Peyer's patch (tissue), 4 donors: ENCODE measurements around the gene TMEM209.
"Not testable (repeated sequence)": the region's sequence is repeated elsewhere in the genome, so short reads cannot be mapped to it uniquely, and the experiment has no call there.

Experiments
- CTCF ChIP-seq, 6 experiments: fragments of 450-650 bp in 4 of 6; fragments of 200-600 bp in 2 of 6; sonication (generic) in 1 of 6; IDR thresholded peaks; one replicate each; pipeline ENCODE4 v1.5.1; 2017 to 2019; ENCODE audit warnings: antibody characterized with exemption in 6 of 6, mild to moderate bottlenecking in 3 of 6, moderate library complexity in 1 of 6
- POLR2A ChIP-seq, 2 donors: fragments of 450-650 bp; IDR thresholded peaks; one replicate each; pipeline ENCODE4 v1.5.1; 2017; ENCODE audit warnings: antibody characterized with exemption in 2 of 2, mild to moderate bottlenecking in 2 of 2, moderate library complexity in 2 of 2

- not testable (repeated sequence) for TF ChIP-seq CTCF, POLR2A (IDR thresholded peaks at IDR 0.05)
These were observed 44.4 kb upstream of the TMEM209 start for GRCh38 chr7:130249626-130250025.
